ENCODE data around the gene PCDHA6.
A peak's percentile ranks its signal among the peaks of the same experiment; 100 is the strongest.

DNA sequence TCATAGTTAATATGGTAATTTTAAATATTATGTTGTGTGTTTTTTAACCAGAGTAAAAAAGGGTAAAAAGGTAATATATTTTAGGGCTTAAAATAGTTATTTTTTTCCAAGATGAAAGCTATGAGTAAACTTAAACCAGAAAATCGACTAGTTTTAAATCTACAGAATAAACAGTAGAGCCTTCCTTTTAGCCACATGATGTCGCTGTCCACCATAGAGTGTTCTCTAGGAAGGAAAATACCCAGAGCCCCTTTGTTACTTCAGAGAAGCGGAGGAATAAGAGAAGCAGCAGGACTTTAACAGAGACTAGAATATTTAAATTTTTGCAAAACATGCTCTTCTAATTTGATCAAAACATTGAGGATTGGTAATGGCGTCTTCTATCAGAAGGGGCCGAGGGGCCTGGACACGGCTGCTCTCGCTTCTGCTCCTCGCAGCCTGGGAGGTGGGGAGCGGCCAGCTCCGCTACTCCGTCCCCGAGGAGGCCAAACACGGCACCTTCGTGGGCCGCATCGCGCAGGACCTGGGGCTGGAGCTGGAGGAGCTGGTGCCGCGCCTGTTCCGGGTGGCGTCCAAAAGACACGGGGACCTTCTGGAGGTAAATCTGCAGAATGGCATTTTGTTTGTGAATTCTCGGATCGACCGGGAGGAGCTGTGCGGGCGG is 33.0 kb upstream of the PCDHA6 start, which contains the start of gene PCDHA2:
- TF ChIP-seq, protein P1, sequence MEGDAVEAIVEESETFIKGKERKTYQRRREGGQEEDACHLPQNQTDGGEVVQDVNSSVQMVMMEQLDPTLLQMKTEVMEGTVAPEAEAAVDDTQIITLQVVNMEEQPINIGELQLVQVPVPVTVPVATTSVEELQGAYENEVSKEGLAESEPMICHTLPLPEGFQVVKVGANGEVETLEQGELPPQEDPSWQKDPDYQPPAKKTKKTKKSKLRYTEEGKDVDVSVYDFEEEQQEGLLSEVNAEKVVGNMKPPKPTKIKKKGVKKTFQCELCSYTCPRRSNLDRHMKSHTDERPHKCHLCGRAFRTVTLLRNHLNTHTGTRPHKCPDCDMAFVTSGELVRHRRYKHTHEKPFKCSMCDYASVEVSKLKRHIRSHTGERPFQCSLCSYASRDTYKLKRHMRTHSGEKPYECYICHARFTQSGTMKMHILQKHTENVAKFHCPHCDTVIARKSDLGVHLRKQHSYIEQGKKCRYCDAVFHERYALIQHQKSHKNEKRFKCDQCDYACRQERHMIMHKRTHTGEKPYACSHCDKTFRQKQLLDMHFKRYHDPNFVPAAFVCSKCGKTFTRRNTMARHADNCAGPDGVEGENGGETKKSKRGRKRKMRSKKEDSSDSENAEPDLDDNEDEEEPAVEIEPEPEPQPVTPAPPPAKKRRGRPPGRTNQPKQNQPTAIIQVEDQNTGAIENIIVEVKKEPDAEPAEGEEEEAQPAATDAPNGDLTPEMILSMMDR (IDR thresholded peaks at IDR 0.05; ENCODE audit: poor library complexity): peak; percentile 64
- no peak for TF ChIP-seq EZH2 (IDR thresholded peaks at IDR 0.05; ENCODE audit: borderline replicate concordance)

Data from hepatocyte (in vitro differentiated cells).